ENCODE results near the gene MYCBP2. TPM values are rescaled to one million over a fixed set of nuclear protein-coding genes. Genes with fewer than 3 reads are reported as not detected.

Gene MYCBP2
- total and polyA plus RNA-seq, 8 donors = 70.4 to 105 (median 79.1) TPM

DNA sequence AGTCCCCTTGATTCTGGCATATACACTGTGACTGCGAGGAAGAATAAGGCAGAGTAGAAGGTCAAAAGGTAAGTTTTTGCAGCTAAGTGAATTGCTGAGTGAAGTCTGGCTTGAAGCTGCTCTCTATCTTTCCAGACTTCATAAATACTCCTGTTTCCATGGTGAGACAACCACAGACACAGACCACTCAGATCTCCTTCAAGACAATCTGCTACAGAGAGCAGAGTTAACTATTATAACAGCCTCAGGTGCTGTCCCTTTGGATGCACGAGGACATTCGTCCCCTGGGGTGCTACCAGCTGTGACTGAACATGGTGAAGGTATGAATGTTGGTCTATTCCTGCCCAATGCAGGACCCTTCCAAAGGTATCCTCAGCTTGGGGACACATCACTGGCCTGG lies 104.0 kb downstream of the MYCBP2 start:
- Histone ChIP-seq H3K9me3 (no peaks in the 10 kb centered on the region), H3K4me1 (no peaks in the 10 kb centered on the region), H3K4me3 (no peak overlapping the region), H3K27ac (no peak overlapping the region), H3K36me3 (peaks cover 0 to 40% of the 10 kb centered on the region in 2 donors), H3K27me3 (no peaks in the 10 kb centered on the region)
- intact Hi-C loops (cut with DNase I) = no loop called here
- DNase-seq (no peak), ATAC-seq (no peak)
- TF ChIP-seq, protein P1, sequence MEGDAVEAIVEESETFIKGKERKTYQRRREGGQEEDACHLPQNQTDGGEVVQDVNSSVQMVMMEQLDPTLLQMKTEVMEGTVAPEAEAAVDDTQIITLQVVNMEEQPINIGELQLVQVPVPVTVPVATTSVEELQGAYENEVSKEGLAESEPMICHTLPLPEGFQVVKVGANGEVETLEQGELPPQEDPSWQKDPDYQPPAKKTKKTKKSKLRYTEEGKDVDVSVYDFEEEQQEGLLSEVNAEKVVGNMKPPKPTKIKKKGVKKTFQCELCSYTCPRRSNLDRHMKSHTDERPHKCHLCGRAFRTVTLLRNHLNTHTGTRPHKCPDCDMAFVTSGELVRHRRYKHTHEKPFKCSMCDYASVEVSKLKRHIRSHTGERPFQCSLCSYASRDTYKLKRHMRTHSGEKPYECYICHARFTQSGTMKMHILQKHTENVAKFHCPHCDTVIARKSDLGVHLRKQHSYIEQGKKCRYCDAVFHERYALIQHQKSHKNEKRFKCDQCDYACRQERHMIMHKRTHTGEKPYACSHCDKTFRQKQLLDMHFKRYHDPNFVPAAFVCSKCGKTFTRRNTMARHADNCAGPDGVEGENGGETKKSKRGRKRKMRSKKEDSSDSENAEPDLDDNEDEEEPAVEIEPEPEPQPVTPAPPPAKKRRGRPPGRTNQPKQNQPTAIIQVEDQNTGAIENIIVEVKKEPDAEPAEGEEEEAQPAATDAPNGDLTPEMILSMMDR (IDR thresholded peaks at IDR 0.05) = no peak

DNA sequence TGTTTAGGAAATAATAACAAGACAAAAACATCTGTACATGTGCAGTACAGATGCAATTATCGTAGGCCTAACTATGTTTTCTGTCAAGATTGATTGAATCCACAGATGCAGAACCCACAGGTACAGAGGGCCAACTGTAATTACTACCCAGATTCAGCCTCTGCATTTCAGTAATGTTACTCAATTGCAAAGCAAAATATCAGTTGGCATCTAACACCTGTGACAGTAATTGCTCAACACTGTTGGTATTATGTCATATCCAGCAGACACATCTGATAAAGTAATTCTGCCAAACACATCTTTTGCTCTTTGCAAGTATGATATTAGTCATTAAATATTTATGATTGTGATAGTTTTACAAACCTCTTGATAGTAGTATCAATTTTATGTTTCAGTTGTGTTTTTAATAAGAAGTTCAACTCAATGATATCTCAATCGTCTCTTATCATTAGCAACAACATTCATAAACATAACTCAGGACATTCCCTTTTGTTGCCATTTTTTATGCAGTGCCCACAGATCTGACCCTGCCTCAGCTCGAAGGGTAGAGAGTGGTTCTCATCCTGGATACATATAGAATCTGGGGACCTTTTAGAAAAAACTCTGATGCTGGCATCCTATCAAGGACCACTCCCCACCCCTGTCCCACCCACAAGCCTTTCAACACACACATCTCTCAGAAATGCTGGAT lies 104.7 kb downstream of the MYCBP2 start:
- Histone ChIP-seq H3K9me3 (no peaks in the 10 kb centered on the region), H3K4me3 (no peak overlapping the region), H3K36me3 (peaks cover 0 to 47% of the 10 kb centered on the region in 2 donors), H3K4me1 (no peaks in the 10 kb centered on the region), H3K27ac (no peak overlapping the region), H3K27me3 (no peaks in the 10 kb centered on the region)
- ATAC-seq = no peak
- no peak for DNase-seq
- TF ChIP-seq, protein P1 (IDR thresholded peaks at IDR 0.05) = no peak
- intact Hi-C loops (cut with DNase I) = no loop called here

DNA sequence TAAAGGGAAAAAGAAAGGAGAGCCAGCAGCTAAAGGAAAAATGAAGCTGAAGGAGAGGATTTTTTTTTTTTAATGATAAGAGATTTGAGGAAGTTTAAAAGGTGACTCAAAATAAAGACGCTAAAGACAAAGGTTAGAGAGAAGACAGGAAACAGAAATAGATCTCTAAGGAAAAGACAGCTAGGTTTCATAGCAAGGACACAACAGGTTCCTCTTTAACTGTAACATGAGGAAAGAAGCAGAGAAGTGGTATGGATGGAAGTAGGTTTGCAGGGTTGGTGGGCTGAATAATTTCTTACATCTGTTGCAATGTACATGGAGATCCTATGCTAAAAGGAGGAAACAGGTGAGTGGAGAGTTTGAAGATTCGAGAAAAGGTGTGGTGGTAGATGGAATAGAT lies 107.5 kb downstream of the MYCBP2 start:
- Histone ChIP-seq H3K36me3 (peaks cover 0 to 66% of the 10 kb centered on the region in 2 donors), H3K27me3 (no peaks in the 10 kb centered on the region), H3K27ac (peak overlapping the region in 1 of 2 donors; percentile 21), H3K4me1 (no peaks in the 10 kb centered on the region), H3K9me3 (no peaks in the 10 kb centered on the region), H3K4me3 (no peak overlapping the region)
- ATAC-seq (no peak), DNase-seq (no peak)
- intact Hi-C loops (cut with DNase I) = no loop called here
- TF ChIP-seq, protein P1 (IDR thresholded peaks at IDR 0.05) = no peak

DNA sequence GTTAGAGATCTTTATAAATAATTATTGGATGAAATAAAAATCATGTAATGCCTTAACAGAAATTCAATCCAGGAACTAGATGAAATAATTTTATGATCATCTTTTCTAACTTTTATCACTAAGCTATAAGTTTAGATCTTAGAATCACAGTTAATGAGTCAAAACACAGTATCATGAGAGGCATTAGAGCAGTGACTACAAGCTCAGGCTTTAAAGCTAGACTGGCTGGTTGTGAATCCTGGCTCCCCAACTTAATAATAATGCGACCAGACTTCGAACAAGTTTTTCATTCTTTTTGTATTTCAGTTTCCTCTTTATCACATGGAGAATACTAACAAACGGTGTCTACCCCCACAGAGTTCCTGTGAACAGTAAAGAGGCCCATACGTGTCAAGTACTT lies 108.6 kb downstream of the MYCBP2 start:
- H3K9me3 ChIP-seq = no peaks in the 10 kb centered on the region
- H3K36me3 ChIP-seq = peaks cover 0 to 68% of the 10 kb centered on the region in 2 donors

DNA sequence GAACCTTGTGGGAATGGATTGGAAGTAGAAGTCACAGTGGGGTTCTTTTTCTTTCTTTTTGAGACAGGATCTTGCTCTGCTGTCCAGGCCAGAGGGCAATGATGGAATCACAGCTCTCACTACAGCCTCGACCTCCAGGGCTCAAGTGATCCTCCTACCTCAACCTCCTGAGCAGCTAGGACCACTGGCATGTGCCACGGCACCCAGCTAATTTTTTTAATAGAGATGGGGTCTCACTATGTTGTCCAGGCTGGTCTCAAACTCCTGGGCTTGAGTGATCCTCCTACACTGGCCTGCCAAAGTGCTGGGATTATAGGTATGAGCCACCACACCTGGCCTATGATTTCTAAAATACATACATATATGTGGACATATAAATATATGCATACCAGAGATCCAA lies 111.4 kb downstream of the MYCBP2 start:
- intact Hi-C loops (cut with DNase I) = no loop called here
- H3K27me3 ChIP-seq = no peaks in the 10 kb centered on the region
- H3K4me1 ChIP-seq = no peaks in the 10 kb centered on the region
- no peak overlapping the region for H3K27ac ChIP-seq
- DNase-seq (no peak), ATAC-seq (no peak)
- no peaks in the 10 kb centered on the region for H3K9me3 ChIP-seq
- H3K36me3 ChIP-seq = peaks cover 0 to 74% of the 10 kb centered on the region in 2 donors
- no peak overlapping the region for H3K4me3 ChIP-seq
- TF ChIP-seq, protein P1 (IDR thresholded peaks at IDR 0.05) = no peak

More for the DNA sequence above, 108.6 kb downstream of the MYCBP2 start:
- Histone ChIP-seq H3K27me3 (no peaks in the 10 kb centered on the region), H3K4me3 (no peak overlapping the region), H3K4me1 (no peaks in the 10 kb centered on the region), H3K27ac (no peak overlapping the region)
- ATAC-seq = no peak
- intact Hi-C loops (cut with DNase I) = no loop called here
- TF ChIP-seq, protein P1 (IDR thresholded peaks at IDR 0.05) = no peak
- no peak for DNase-seq
